AG04450 (cell line): ENCODE measurements around the gene CFAP221. TPM values are rescaled to one million over a fixed set of nuclear protein-coding genes. Genes with fewer than 3 reads are reported as not detected.

Source experiments
- CTCF ChIA-PET: fragments of 300-600, 350-600 bp; formaldehyde crosslinking; extraction: SDS; loops from one replicate; lab custom pipeline; 2022; ENCODE audit warnings: antibody characterized with exemption, inconsistent platforms; lab: Charles Lee
- POLR2A ChIA-PET: fragments of 350-600 bp; formaldehyde crosslinking; extraction: SDS; loops from one replicate; lab custom pipeline; 2021; ENCODE audit warnings: antibody characterized with exemption, inconsistent platforms; lab: Yijun Ruan, JAX
- DNase-seq: peaks from one replicate; pipeline ENCODE4 v3.0.0-alpha.2; 2011; ENCODE audit warnings: low read depth, low spot score
- H3K27ac ChIP-seq: one replicate; pipeline ENCODE4 v1.5.1; 2012; ENCODE audit warnings: low read depth, low read length, control low read depth
- H3K27me3 ChIP-seq: one replicate; pipeline ENCODE4 v1.6.0; 2012; ENCODE audit warnings: low read length; ENCODE audit not compliant: control insufficient read depth, insufficient read depth
- H3K4me3 ChIP-seq: 2 replicates; pipeline ENCODE4 v1.5.1; 2011; ENCODE audit warnings: mild to moderate bottlenecking, low read depth, low read length, control low read depth
- H3K9me3 ChIP-seq: 2 replicates; pipeline ENCODE4 v1.5.1; 2012; ENCODE audit warnings: low read length; ENCODE audit not compliant: control insufficient read depth, insufficient read depth
- polyA plus RNA-seq: library from polyadenylated mRNA; depleted of rRNA; stranded (reverse); fragments of >200 nt; gene quantifications from 2 replicates; pipeline ENCODE4 v1.2.3, GENCODE V29; 2011
- TF ChIP-seq, protein P1 (sequence below): IDR thresholded peaks from 2 replicates; pipeline ENCODE4 v1.5.1; 2011; ENCODE audit warnings: low read depth, low read length, control low read depth, inconsistent platforms

CFAP221 gene
- polyA plus RNA-seq, 1 experiment, result not detected

DNA sequence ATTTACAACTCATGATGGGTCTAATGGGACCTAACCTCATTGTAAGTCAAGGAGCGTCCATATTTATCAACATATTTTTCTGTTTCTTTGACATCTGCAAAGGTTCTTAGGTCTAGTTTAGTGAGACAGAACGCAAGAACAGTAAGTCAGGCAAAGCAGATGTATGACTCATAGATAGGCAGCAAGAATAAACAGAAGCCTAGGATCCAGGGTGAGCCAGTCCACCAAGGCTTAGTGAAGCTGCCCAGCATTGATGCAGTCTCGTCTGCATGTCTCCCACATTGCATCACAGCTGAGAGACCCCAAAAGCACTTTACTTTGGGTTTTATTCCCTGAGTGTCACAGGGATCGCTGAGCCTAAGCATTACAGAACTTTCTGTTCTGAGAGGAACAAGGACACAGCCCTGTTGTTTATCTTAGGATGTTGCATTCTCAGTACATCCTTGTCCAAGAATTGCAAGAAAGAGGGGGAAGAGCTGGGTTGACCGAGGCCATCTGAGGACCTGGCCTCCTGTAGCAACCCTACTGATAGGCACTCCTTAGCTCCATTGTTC is 105.2 kb downstream of the CFAP221 start:
- H3K4me3 ChIP-seq, result no peak overlapping the region
- ChIA-PET POLR2A (no interaction called here), CTCF (interaction anchor here (2.5 to 3.3 kb wide), 2 partner anchors 9 to 11 kb away, joined by 10 to 21 read pairs; no protein-coding TSS in a partner anchor)
- no peak for DNase-seq
- TF ChIP-seq, protein P1, sequence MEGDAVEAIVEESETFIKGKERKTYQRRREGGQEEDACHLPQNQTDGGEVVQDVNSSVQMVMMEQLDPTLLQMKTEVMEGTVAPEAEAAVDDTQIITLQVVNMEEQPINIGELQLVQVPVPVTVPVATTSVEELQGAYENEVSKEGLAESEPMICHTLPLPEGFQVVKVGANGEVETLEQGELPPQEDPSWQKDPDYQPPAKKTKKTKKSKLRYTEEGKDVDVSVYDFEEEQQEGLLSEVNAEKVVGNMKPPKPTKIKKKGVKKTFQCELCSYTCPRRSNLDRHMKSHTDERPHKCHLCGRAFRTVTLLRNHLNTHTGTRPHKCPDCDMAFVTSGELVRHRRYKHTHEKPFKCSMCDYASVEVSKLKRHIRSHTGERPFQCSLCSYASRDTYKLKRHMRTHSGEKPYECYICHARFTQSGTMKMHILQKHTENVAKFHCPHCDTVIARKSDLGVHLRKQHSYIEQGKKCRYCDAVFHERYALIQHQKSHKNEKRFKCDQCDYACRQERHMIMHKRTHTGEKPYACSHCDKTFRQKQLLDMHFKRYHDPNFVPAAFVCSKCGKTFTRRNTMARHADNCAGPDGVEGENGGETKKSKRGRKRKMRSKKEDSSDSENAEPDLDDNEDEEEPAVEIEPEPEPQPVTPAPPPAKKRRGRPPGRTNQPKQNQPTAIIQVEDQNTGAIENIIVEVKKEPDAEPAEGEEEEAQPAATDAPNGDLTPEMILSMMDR, result no peak
- H3K27me3 ChIP-seq, result peaks cover 7% of the 10 kb centered on the region
- H3K27ac ChIP-seq, result no peak overlapping the region
- no peaks in the 10 kb centered on the region for H3K9me3 ChIP-seq

DNA sequence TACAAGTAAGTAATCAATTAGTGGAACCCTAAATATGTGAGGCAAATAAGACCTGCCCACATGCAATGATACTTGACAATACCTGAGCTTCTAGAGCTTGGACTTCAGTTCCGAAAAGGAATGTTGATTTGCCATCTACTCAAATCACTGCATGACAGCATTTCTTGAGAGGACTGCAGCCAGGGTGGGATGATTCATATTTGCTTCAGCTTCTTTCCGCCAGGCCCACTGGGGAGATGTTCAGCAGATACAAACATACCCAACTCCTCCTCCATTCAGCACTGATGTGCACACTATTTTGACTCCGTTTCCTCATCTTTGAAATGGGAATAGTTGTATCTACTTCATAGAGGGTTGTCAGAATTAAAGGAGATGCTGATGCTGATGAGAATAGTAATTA is 106.0 kb downstream of the CFAP221 start:
- CTCF ChIA-PET, result interaction anchor here (1.1 to 3.3 kb wide), 3 partner anchors 10 to 662 kb away, joined by 3 to 21 read pairs (median 10); no protein-coding TSS in a partner anchor
- DNase-seq, result no peak
- TF ChIP-seq, protein P1, result no peak
- peaks cover 12% of the 10 kb centered on the region for H3K27me3 ChIP-seq
- no peak overlapping the region for H3K27ac ChIP-seq
- no peak overlapping the region for H3K4me3 ChIP-seq
- POLR2A ChIA-PET, result no interaction called here
- no peaks in the 10 kb centered on the region for H3K9me3 ChIP-seq

DNA sequence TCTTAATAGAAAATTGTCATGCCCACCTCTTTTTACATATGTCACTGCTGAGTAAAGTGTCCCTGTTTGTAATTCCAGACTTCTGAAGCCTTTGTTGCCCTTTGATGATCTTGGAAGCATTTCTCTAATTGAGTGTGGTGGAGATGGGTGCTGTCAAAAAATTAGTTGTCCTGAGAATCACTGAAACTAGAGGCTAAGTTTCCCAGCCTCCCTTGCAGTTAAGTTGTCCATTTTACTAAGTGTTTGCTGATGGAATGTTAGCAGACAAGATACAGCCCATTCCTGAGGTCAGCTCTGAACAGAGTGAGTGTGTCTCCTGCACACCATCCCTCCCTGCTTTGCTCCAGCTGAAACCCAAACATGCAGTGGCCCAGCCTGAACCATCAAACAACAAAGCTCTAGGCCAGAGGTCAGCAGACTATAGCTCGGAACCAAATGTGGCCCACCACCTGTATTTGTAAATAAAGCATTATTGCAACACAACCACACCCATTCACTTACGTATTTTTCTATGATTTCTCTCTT is 106.7 kb downstream of the CFAP221 start:
- Histone ChIP-seq H3K9me3 (no peaks in the 10 kb centered on the region), H3K27me3 (peaks cover 17% of the 10 kb centered on the region), H3K4me3 (no peak overlapping the region), H3K27ac (no peak overlapping the region)
- CTCF ChIA-PET, result interaction anchor here (1.1 to 3.3 kb wide), 4 partner anchors 9 to 662 kb away, joined by 3 to 21 read pairs (median 8); no protein-coding TSS in a partner anchor
- POLR2A ChIA-PET, result no interaction called here
- DNase-seq, result no peak
- TF ChIP-seq, protein P1, result no peak

DNA sequence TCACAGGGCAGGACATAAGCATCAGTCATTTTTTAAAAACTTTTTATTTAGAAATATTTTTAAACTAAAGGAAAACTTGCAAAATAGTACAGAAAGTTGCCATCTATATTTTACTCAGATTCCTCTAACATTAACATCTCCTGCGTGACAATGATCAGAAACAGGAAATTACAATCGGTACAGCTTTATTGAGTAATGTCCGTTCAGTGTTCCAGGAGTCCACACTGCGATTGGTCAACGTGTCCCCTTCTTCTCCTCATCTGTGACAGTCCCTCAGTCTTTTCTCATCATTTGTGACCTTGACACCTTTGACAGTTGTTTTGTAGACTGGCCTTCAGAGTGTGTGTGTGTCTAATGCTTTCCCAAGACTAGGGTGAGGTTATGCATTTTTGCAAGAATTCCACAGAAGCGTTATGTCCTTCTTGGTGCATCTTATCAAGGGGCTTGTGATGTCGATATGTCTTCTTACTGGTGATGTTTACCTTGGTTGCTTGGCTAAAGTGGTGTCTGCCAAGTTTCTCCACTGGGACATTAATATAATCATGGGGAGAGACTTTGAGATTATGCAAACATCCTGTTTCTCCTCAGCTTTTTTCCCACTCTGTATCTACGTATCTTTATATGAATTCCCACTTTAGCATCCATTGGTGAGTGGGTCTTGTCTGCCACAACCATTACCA is 113.4 kb downstream of the CFAP221 start:
- CTCF ChIA-PET, result interaction anchor here (1.0 to 2.4 kb wide), 4 partner anchors 10 to 248 kb away, joined by 3 to 13 read pairs (median 6); no protein-coding TSS in a partner anchor

More for the DNA sequence above, 113.4 kb downstream of the CFAP221 start:
- POLR2A ChIA-PET, result no interaction called here
- Histone ChIP-seq H3K27me3 (peaks cover 15% of the 10 kb centered on the region), H3K27ac (no peak overlapping the region), H3K9me3 (no peaks in the 10 kb centered on the region), H3K4me3 (no peak overlapping the region)
- no peak for DNase-seq
- TF ChIP-seq, protein P1, result no peak
